Measurements from ENCODE around the gene CRIP3. TPM values are rescaled to one million over a fixed set of nuclear protein-coding genes. Genes with fewer than 3 reads are reported as not detected.

CRIP3 gene
- total RNA-seq, 1 experiment from 2014 or later, result not detected

DNA sequence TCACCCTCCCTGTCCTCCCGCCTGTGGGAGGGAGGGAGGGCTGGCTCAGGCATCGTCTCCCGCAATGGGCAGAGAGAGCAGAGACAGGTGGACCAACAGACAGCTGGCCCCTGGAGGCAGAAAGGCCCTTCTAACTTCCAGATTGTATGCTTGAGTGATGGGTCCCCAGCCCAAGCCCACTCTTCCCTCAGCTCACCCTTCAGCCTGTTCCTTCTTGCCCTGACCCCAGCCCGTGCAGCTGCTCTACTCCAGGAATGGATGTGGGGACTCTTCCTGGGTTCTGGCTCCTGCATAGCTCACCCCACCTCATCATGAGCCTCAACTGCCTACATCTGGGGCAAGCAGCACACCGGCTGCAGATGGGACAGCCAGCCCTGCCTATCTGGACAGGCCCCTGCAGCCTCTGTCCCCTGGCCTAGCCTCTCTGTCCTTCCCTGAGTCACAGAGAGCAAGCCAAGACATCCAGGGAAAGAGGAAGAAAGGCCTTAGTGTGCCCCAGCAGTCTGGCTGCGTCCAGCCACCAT lies 22.1 kb downstream of the CRIP3 start:
- H3K4me1 Mint-ChIP-seq (ENCODE audit: low read depth, unreplicated experiment), result peaks cover 4% of the 10 kb centered on the region
- Histone ChIP-seq H3K4me1 (peaks cover 5% of the 10 kb centered on the region; the same call in 1 of the 2 replicates), H3K9me3 (no peaks in the 10 kb centered on the region), H3K27me3 (replicated peaks; ENCODE audit: control insufficient read depth, insufficient read depth, low read length) (no peaks in the 10 kb centered on the region), H3K4me3 (ENCODE audit: low read depth, low read length) (no peak overlapping the region), H3K36me3 (ENCODE audit: control insufficient read depth, insufficient read depth, low read length) (no peaks in the 10 kb centered on the region)
- H3K36me3 Mint-ChIP-seq (ENCODE audit: insufficient read depth, unreplicated experiment), result no peaks in the 10 kb centered on the region
- H3K27ac Mint-ChIP-seq (ENCODE audit: unreplicated experiment), result no peak overlapping the region
- H3K9me3 Mint-ChIP-seq (ENCODE audit: unreplicated experiment), result no peaks in the 10 kb centered on the region
- H3K27me3 Mint-ChIP-seq (ENCODE audit: insufficient read depth, unreplicated experiment), result no peaks in the 10 kb centered on the region
- intact Hi-C loops (cut with micrococcal nuclease; ENCODE audit: unreplicated experiment), result no loop called here
- TF ChIP-seq, protein P1, sequence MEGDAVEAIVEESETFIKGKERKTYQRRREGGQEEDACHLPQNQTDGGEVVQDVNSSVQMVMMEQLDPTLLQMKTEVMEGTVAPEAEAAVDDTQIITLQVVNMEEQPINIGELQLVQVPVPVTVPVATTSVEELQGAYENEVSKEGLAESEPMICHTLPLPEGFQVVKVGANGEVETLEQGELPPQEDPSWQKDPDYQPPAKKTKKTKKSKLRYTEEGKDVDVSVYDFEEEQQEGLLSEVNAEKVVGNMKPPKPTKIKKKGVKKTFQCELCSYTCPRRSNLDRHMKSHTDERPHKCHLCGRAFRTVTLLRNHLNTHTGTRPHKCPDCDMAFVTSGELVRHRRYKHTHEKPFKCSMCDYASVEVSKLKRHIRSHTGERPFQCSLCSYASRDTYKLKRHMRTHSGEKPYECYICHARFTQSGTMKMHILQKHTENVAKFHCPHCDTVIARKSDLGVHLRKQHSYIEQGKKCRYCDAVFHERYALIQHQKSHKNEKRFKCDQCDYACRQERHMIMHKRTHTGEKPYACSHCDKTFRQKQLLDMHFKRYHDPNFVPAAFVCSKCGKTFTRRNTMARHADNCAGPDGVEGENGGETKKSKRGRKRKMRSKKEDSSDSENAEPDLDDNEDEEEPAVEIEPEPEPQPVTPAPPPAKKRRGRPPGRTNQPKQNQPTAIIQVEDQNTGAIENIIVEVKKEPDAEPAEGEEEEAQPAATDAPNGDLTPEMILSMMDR (IDR thresholded peaks at IDR 0.05; ENCODE audit: insufficient read depth in 1 of 2, low read depth in 1 of 2, low read length in 1 of 2, severe bottlenecking in 1 of 2, unreplicated experiment in 1 of 2), result no peak
- DNase-seq, result no peak
- H3K4me3 Mint-ChIP-seq (ENCODE audit: unreplicated experiment), result no peak overlapping the region
- POLR2A ChIA-PET, result interaction anchor here (0.8 kb wide), 1 partner anchor 57 kb away, joined by 3 read pairs; the partner anchor contains the start of gene DNPH1
- BruUV-seq (replicated peaks), result no TSS peak
- CTCF ChIA-PET, result interaction anchor here (1.1 to 1.8 kb wide), 3 partner anchors 19 to 57 kb away, joined by 3 to 19 read pairs (median 17); partner anchors contain the start of gene DNPH1

DNA sequence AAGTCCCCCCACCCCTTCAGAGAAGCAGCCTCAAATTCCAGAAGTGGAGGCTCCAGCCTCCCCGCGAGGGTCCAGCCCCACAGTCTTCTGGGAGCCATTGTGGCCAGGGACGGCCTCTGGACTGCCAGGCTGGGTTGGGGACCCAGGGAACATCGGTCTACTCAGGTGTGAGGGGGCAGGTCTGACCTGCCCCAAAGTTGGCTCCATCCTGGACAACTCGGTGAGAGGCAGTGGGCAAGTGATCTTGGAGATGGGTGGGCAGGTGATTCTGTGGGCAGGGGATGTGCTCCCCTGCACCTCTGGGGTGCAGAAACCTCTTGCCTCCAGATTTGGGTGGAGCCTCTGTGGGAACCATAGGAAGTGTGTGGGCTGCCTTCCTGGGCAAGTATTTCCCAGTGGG lies 22.8 kb downstream of the CRIP3 start:
- ChIA-PET POLR2A (no interaction called here), CTCF (interaction anchor here (1.8 kb wide), 1 partner anchor 57 kb away, joined by 19 read pairs; the partner anchor contains the start of gene DNPH1)
- no peak for DNase-seq
- no TSS peak for BruUV-seq (replicated peaks)
- Mint-ChIP-seq H3K27me3 (ENCODE audit: insufficient read depth, unreplicated experiment) (no peaks in the 10 kb centered on the region), H3K4me3 (ENCODE audit: unreplicated experiment) (no peak overlapping the region), H3K27ac (ENCODE audit: unreplicated experiment) (no peak overlapping the region), H3K4me1 (ENCODE audit: low read depth, unreplicated experiment) (peaks cover 11% of the 10 kb centered on the region), H3K9me3 (ENCODE audit: unreplicated experiment) (no peaks in the 10 kb centered on the region), H3K36me3 (ENCODE audit: insufficient read depth, unreplicated experiment) (no peaks in the 10 kb centered on the region)
- no peak overlapping the region for H3K4me3 ChIP-seq (ENCODE audit: low read depth, low read length)
- TF ChIP-seq, protein P1 (IDR thresholded peaks at IDR 0.05; ENCODE audit: insufficient read depth in 1 of 2, low read depth in 1 of 2, low read length in 1 of 2, severe bottlenecking in 1 of 2, unreplicated experiment in 1 of 2), result no peak
- peaks cover 7% of the 10 kb centered on the region for H3K4me1 ChIP-seq
- no peaks in the 10 kb centered on the region for H3K9me3 ChIP-seq
- intact Hi-C loops (cut with micrococcal nuclease; ENCODE audit: unreplicated experiment), result no loop called here
- H3K27me3 ChIP-seq (replicated peaks; ENCODE audit: control insufficient read depth, insufficient read depth, low read length), result no peaks in the 10 kb centered on the region
- no peaks in the 10 kb centered on the region for H3K36me3 ChIP-seq (ENCODE audit: control insufficient read depth, insufficient read depth, low read length)

DNA sequence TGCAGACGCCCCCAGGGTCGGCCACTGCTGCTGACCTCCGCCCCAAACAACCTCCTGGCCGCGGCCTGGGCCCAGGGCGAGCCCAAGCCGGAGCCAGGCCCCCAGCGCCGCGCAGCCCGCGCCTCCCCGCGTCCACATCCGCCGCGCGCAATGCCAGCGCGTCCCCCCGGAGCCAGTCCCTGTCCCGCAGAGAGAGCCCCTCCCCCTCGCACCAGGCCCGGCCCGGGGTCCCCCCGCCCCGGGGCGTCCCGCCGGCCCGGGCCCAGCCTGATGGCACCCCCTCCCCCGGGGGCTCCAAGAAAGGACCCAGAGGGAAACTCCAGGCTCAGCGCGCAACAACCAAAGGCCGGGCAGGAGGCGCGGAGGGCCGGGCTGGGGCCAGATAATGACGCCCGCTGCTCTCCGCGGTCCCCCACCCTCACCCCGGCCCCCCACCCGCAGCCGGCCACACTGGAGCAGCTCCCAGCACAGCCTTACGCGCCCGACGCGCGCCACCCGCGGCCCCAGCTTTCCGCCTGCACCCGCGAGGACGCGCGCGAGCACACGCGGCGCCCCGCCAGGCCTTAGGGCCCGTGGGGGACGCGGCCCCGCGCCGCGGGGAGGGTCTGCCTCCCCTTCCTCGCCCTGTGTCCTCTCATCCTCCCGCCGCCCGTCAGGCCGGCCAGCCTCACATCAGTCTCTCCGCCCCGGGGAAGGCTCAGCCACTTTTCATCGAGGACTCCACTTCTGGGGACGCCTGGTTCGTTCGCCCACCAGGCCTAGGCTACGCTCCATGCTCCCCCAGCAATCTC lies 23.4 kb downstream of the CRIP3 start:
- TF ChIP-seq, protein P1 (IDR thresholded peaks at IDR 0.05; ENCODE audit: insufficient read depth in 1 of 2, low read depth in 1 of 2, low read length in 1 of 2, severe bottlenecking in 1 of 2, unreplicated experiment in 1 of 2), result no peak
- Histone ChIP-seq H3K27me3 (replicated peaks; ENCODE audit: control insufficient read depth, insufficient read depth, low read length) (no peaks in the 10 kb centered on the region), H3K36me3 (ENCODE audit: control insufficient read depth, insufficient read depth, low read length) (no peaks in the 10 kb centered on the region), H3K4me3 (ENCODE audit: low read depth, low read length) (no peak overlapping the region), H3K9me3 (no peaks in the 10 kb centered on the region), H3K4me1 (peaks cover 14% of the 10 kb centered on the region)
- POLR2A ChIA-PET, result no interaction called here
- no TSS peak for BruUV-seq (replicated peaks)
- no peaks in the 10 kb centered on the region for H3K27me3 Mint-ChIP-seq (ENCODE audit: insufficient read depth, unreplicated experiment)
- H3K4me1 Mint-ChIP-seq (ENCODE audit: low read depth, unreplicated experiment), result peaks cover 17% of the 10 kb centered on the region
- no peak overlapping the region for H3K4me3 Mint-ChIP-seq (ENCODE audit: unreplicated experiment)
- no peaks in the 10 kb centered on the region for H3K9me3 Mint-ChIP-seq (ENCODE audit: unreplicated experiment)
- no peak overlapping the region for H3K27ac Mint-ChIP-seq (ENCODE audit: unreplicated experiment)
- no peak for DNase-seq
- CTCF ChIA-PET, result no interaction called here
- H3K36me3 Mint-ChIP-seq (ENCODE audit: insufficient read depth, unreplicated experiment), result no peaks in the 10 kb centered on the region
- intact Hi-C loops (cut with micrococcal nuclease; ENCODE audit: unreplicated experiment), result no loop called here

Data from Caco-2 (cell line).